HG03378 (cell line): ENCODE data around the gene ATXN1L.
"Not testable (repeated sequence)": the region's sequence is repeated elsewhere in the genome, so short reads cannot be mapped to it uniquely, and the experiment has no call there.

ENCODE experiments used
- ATAC-seq: cut with Tn5 transposase; IDR thresholded peaks from one replicate; pipeline ENCODE4 v1.9.1; 2021; ENCODE audit warnings: mild to moderate bottlenecking, moderate library complexity; ENCODE audit not compliant: unreplicated experiment

ATXN1L gene, protein sequence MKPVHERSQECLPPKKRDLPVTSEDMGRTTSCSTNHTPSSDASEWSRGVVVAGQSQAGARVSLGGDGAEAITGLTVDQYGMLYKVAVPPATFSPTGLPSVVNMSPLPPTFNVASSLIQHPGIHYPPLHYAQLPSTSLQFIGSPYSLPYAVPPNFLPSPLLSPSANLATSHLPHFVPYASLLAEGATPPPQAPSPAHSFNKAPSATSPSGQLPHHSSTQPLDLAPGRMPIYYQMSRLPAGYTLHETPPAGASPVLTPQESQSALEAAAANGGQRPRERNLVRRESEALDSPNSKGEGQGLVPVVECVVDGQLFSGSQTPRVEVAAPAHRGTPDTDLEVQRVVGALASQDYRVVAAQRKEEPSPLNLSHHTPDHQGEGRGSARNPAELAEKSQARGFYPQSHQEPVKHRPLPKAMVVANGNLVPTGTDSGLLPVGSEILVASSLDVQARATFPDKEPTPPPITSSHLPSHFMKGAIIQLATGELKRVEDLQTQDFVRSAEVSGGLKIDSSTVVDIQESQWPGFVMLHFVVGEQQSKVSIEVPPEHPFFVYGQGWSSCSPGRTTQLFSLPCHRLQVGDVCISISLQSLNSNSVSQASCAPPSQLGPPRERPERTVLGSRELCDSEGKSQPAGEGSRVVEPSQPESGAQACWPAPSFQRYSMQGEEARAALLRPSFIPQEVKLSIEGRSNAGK

DNA sequence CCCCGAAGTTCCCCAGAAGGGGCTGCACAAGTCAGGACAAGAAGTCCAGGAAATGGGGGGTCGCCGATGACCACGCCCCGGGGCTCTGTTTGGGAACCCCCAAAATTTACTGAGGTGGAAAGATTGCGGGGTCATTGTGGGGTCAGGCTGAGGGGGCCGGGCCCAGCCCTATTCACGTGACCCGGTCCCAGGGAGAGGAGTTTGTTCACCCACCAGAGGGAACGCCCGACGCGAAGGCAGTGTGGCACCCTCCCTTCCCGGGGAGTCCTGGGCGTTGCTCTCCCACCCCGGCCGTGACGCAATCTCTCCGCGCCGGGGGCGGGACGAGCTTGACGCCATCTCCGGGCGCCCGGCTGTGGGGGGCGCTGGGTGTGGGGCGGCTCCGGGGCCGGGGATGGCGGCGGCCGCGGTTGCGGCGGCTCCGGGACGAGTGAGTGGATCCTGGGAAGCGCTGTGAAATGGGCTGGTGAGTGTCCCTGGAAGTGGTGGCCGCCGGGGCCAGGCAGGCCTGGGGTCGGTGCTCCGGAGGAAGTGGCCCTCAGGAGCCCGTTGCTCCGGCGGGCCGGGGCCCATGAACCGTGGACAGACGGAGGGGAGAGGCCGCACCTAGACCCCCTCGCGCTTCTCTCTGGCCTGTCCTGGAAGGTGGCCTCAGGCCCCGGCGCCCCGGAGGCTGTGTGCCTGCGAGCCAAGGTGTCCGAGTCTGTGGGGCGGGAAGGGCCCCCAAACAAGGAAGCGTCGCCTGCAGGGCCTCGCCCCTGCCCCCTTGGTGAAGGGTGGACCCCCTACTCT, at the start of gene ATXN1L:
TSS of gene ATXN1L (plus strand) at position 338 of the 792 bp plus-strand sequence. CDS start 3,765 bp downstream, outside the sequence.
- peak; percentile 56 for ATAC-seq

DNA sequence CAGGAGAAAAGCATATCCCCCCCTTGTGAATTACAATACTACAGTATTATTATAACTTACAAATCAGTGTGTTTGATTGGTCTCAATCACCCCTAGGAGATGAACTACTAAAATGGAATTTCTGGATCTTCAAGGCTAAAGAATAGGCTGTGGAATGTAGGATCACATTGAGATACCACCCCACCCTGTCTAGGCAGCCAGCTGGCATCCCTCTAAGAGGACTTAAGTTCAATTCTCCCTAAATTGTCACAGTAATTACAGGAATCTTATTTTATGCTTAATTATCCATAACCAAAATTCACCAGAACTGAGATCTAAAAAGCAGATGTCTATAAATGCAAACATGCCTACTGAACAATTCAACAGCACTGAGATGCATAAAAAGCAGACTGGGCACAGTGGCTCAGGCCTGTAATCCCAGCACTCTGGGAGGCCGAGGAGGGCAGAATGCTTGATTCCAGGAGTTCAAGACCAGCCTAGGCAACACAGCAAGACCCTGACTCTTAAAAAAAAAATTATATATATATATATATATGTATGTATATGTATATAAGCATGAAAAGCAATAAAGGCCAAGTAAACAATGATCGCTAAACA, 49.2 kb upstream of the ATXN1L start:
- ATAC-seq = no peak

DNA sequence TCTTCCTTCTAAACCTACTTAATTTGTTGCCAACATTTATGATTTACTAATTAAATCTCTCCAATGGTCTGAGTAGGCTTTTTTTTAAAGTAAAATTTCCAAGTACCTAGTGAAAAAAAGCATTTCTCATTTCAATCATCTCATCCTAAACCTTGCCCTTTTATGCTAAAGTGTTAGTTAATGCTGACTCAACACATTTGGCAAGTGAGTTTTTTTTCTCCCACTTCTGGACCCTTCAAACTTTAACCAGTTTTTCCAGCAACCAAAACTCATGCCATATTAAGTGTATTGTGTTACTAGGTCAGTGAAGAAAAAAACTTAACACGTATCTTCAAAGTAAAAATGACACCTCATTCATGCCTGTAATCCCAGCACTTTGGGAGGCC, 42.5 kb upstream of the ATXN1L start:
- ATAC-seq = no peak

DNA sequence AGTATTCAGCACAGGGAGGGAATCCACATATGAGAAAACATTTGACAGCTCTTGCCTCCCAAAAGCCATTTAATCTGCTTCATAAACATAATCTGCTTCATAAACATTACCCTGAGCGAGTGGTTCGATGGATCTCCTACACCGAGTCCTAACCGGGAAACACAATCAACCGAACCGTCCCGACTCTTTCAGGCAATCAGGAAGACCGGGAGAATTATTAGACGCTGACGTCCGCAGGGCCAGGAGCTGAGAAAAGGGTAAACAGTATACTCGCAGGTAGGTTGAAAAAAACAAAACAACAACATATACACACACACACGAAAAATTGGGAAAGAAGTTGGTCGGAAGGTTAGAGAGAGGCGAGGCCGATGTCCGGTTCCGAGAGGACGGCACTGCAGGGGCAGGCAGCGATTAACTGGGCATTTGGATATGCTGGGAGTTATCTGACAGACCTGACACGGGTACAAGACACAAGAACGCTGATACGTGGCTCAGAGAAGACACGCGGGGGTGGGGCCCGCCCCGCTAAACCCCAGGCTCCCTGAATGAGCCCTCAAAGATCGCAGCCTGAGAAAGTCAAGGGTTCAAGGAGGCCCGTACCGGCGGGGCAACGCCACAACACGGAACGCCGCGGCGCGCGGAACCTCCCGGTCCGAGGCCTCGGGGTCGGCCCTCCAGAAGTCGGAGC, 37.7 kb upstream of the ATXN1L start:
- peak; percentile 29 for ATAC-seq

DNA sequence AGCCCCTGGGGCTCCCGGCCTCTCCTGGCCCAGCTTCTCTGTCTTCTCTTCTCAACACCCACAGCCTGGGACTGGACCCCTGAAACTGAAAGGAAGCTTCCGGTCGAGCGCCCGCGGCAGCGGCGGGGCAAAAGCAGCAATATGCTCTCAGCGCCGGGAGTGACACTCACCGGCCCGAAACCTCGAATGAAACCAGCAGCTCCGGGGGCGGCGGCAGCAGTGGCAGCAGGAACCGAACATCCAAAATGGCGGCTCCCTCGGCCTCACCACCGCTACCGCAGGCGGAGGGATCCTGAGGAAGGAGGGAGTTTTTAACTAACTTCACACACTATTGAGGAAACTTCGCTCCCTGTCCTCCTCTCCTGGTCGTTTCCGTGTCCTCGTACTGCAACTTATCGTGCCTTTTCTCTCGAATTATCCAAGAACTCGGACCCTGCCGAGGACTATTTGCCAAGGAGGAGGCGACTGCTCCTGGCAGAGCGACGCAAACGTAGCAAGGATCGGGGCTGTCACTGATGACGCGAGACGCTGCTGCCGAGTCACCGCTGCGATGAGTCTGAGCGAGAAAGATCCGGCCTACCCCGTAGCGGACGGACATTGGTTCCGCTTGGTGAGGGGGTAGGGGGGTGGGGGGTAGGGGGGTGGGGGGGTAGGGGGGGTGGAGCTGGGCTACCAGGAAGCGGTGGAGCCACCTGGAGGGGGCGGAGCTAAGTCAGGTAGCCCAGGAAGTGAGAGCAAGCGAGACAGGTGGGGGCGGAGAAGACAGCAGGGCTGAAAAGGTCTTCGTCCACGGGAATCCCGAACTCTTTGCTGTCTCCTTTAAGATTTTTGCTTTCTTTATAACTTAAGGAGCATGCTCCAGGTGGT, 37.0 kb upstream of the ATXN1L start, which contains the start of gene AP1G1:
TSS of gene AP1G1 (minus strand) at position 242 of the 867 bp plus-strand sequence. CDS start 19,355 bp downstream, outside the sequence.
- peak; percentile 67 for ATAC-seq

DNA sequence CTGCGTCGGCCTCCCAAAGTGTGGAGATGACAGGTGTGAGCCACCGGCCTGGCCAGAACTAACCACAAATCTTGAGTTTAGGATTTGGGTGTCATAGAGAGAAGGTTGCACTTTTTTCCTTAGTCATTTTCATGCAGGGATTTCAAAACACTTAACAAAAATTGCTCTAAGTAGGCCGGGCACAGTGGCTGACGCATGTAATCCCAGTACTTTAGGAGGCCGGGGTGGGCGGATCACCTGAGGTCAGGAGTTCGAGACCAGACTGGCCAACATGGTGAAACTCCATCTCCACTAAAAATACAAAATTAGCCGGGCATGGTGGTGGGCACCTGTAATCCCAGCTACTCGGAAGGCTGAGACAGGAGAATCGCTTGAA, 35.6 kb upstream of the ATXN1L start:
- not testable (repeated sequence) for ATAC-seq

DNA sequence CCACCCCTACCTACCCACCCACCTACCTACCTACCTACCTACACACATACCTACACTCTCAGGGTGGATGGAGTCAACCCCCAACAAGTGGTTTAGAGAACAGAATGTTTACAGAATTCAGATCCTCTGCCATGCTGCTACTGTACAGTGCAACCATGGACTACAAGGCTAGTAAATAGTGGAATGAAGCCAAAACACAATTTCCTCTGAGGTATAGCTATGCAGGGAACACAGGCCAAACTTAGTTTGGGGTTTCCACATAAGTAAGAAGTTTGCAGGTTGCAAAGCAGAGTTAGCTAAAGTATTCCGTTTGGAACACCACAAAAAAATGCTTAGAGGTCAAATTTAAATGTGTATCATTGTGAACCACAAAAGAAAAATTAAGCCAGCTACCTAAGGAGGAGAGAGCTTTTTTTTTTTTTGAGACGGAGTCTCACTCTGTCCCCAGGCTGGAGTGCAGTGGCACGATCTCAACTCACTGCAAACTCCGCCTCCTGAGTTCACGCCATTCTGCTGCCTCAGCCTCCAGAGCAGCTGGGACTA, 34.4 kb upstream of the ATXN1L start:
- no peak for ATAC-seq

DNA sequence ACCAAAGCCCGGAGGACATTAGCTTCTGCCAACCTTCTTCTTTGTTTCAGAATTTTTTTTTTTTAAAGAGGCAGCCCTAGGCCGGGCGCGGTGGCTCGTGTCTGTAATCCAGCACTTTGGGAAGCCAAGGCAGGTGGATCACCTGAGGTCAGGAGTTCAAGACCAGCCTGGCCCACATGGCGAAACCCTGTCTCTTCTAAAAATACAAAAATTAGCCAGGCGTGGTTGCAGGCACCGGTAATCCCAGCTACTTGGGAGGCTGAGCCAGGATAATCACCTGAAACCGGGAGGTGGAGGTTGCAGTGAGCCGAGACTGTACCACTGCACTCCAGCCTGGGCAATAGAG, 28.6 kb upstream of the ATXN1L start:
- not testable (repeated sequence) for ATAC-seq

DNA sequence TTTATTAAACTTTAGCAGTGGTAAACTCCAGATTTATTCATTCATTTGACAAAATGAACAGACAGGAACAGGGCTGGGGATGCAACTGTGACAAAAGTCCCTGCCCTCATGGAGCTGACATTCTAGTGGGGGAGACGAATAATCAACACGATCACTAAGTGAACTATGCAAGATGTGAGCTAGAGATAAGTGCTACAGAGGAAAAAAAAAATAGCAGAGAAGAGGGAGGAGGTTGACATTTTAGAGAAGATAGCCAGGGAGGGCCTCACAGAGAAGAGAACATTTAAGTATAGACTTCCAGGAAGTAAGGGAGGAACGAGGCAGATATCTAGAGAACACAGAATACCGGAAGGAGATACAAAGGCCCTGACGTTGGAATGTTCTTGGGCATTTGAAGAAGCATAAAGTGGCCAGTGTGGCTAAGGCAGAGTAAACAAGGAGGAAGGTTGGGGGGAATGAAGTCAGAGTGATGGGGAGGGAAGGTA, 19.2 kb upstream of the ATXN1L start:
- ATAC-seq = no peak

DNA sequence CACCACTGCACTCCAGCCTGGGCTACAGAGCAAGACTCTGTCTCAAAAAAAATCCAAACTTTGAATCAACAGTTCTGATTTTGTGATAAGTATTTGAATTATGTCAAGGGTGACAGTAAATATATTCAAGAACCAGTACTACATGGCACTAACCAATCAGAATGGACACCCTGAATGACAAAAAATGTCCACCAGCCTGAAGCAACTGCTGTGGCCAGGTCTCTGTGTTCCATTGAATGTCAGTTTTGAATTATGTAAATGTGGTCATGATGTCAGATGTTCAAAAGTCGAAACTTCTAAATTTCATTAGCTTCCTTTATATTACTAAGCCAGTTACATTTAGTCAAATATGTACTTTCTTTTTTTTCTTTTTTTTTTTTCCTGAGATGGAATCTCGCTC, 15.4 kb upstream of the ATXN1L start:
- ATAC-seq = no peak

DNA sequence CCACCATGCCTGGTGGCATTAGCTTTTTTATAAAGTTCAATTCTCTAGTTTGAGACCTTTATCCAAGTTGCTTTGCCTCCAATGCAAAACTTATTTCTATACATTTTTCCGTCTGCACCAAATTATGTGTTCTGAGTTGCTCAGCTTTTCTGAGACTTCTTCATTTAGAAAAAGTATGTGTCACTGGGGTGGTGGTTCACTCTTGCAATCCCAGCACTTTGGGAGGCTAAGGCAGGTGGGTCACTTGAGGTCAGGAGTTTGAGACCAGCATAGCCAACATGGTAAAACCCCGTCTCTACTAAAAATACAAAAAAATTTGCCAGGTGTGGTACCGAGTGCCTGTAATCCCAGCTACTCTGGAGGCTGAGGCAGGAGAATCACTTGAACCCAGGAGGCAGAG, 14.1 kb upstream of the ATXN1L start:
- ATAC-seq = not testable (repeated sequence)

DNA sequence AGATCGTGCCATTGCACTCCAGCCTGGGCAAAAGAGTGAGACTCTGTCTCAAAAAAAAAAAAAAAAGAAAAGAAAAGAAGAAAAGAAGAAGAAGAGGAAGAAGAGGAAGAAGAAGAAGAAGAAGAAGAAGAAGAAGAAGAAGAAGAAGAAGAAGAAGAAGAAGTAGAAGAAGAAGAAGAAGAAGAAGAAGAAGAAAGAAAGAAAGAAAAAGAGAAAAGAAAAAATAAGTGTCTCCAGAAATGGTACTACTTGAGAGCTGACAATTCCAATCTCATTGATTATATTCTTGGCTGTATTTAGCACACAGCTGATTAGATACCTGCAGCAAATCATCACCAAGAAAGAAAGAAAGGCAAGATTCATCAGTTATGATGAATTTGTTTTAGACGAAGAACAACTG, 13.7 kb upstream of the ATXN1L start:
- ATAC-seq = not testable (repeated sequence)

DNA sequence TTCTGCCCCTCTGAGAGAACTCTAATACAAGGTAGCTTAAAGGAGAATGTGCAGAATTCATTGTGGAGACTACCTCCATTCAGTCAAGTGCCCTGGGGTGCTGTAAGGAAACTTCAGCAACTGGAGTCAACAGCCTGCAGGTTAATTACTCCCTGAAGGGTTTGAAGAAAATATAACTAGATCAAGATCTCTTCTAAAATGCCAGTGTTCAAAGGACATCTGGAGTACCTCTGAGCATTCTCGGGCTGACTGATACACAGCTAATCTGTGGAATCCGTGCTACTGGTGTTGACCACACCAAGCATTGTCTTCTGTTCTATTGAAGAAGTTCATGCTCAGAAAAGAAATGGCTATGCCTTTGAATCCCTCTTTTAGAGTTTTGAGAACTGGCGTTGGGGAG, 11.5 kb upstream of the ATXN1L start:
- no peak for ATAC-seq

DNA sequence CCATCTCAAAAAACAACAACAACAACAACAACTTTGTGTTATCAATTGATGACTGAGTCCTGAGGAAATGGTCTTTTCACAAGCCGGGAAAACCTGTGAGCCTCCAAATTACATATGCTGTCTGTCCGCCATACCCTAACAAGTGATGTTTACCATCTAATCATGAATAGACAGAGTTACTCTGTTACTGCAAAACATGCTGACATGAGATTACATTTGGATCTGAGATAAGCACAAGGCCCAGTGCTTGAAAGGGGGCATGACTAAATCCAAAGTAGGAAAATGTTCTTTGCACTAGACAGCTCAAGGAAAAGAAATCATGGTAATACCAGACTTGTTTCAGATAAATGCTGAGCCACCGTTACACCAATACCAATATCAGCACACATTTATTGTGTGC, 8.6 kb upstream of the ATXN1L start:
- no peak for ATAC-seq

DNA sequence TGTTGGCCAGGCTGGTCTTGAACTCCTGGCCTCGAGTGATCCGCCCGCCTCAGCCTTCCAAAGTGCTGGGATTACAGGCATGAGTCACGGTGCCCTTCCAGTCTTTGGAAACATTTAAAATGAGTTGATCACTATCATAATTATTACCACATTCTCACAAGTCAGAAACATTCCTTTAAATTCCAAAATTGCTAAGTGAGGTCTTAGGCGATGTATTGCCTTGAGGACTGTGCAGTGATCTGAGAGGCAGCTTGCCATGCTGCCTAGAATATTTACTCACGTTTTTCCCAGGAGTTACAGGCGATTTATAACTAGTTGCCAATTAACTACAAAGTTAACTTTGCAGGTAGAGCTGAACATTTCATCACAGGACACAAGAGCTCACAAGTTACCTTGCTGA, 5.7 kb upstream of the ATXN1L start:
- no peak for ATAC-seq

DNA sequence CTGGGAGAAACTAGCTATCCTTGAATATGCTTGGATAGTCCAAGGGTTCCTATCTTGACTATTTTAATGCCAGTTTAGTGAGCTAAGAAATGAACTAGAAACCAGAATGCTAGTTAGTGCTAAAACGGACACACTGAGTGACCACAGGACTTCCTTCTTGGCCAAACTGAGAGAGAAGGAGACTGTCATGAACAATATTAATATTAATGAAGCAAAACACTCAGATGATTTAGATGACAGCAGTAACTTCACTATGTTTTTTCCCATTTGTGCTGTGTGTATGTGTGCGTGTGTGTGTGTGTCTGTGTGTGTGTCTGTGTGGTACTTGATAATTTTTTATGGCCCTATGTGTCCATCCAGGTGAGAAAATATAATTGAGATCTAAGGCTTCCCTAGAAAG, 2.2 kb upstream of the ATXN1L start:
- peak; percentile 30 for ATAC-seq

DNA sequence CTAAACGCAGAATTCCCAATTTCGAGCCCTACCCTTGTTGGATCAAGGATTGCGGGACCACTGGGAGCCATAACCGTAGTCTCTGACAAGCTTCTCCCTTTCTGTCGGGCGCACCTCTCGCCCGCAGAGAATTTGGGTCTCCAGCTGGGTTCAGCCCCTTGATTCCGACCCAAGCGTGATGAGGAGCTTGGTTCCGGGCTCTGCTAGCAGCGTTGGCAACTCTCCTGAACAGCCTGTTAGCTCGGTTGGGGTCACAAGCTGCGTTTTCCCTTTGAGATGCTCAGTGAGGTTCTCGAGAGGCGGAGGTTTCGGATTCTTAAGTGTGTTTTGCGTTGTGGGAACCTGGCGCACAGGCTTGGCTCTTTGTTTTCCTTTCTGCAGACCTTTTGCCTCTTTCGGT, 655 bp downstream of the ATXN1L start:
- ATAC-seq = no peak

DNA sequence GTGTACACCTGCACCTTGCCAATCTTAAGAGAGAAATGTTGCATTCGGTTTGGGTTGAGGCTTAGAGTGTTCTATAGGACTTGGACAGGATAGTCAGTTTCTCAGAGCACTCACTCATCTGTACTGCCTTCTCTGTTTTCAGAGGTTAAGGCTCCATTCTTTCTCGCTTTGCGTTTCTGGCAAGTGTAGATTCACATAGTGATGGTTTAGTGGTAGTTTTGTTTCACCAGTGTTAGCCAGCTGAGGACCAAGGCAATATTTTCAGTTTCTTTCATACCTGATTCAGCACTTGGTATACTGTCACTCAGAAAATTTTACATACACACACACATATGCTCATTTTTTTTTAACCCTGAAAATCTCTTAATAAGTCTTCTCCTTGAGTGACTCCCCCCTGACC, 1.3 kb downstream of the ATXN1L start:
- no peak for ATAC-seq

DNA sequence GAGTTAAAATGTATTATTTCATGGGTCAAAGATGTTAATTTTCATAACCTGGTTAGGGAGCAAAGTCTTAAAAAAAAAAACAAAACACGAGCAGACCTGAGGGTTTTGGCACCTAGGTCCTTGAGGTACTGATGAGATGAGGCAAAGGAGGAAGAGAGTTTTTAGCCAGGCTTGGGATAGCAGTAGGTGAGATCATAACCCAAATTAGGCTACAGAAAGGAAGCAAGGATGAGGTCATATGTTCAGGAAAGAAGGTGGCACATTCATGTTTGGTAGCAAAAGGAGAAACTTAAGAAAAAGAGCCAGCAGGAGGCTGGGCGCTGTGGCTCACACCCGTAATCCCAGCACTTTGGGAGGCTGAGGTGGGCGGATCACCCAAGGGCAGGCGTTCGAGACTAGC, 2.8 kb downstream of the ATXN1L start:
- ATAC-seq = no peak
